Muscle of arm (tissue), 12 donors: ENCODE results near the gene ITPRID1. TPM values are rescaled to one million over a fixed set of nuclear protein-coding genes. Genes with fewer than 3 reads are reported as not detected.

Experiments
- DNase-seq: peaks from one replicate; pipeline ENCODE4 v3.0.0-alpha.2; 2013
- polyA plus RNA-seq, 12 donors: library from polyadenylated mRNA; unstranded; fragments of 120-200 nt; gene quantifications; one replicate each; pipeline ENCODE4 v1.2.1, GENCODE V29; 2013; ENCODE audit not compliant: insufficient read length in 12 of 12

ITPRID1 gene
- polyA plus RNA-seq, 12 donors = 0.40 to 1.7 (median 0.93) TPM; not detected in 2

- peak; percentile 66 for DNase-seq
Measured at GRCh38 chr7:31633894-31634494, 120.1 kb downstream of the ITPRID1 start.

GRCh38 chr7:31640381-31640780 is 126.5 kb downstream of the ITPRID1 start:
- DNase-seq = no peak

GRCh38 chr7:31642681-31643115 is 128.8 kb downstream of the ITPRID1 start:
- no peak for DNase-seq

- no peak for DNase-seq
Measured at GRCh38 chr7:31646942-31647341, 133.1 kb downstream of the ITPRID1 start.

GRCh38 chr7:31647511-31647910 is 133.6 kb downstream of the ITPRID1 start:
- DNase-seq = no peak

GRCh38 chr7:31648288-31648687 is 134.4 kb downstream of the ITPRID1 start:
- no peak for DNase-seq

GRCh38 chr7:31648880-31649279 is 135.0 kb downstream of the ITPRID1 start:
- no peak for DNase-seq

- DNase-seq = no peak
Measured at GRCh38 chr7:31651234-31652062, 137.6 kb downstream of the ITPRID1 start.

GRCh38 chr7:31652063-31652326 is 138.1 kb downstream of the ITPRID1 start:
- no peak for DNase-seq

- DNase-seq = no peak
Measured at GRCh38 chr7:31663072-31663471, 149.2 kb downstream of the ITPRID1 start.

GRCh38 chr7:31664890-31665289 is 151.0 kb downstream of the ITPRID1 start:
- DNase-seq = no peak

GRCh38 chr7:31665546-31665945 is 151.7 kb downstream of the ITPRID1 start:
- no peak for DNase-seq

- DNase-seq = no peak
Measured at GRCh38 chr7:31669461-31669860, 155.6 kb downstream of the ITPRID1 start.

- no peak for DNase-seq
Measured at GRCh38 chr7:31679574-31680305, 165.8 kb downstream of the ITPRID1 start.

- no peak for DNase-seq
Measured at GRCh38 chr7:31683445-31684225, 169.7 kb downstream of the ITPRID1 start.

GRCh38 chr7:31687024-31687748 is 173.3 kb downstream of the ITPRID1 start, which contains the start of gene PPP1R17:
Gene PPP1R17, plus strand, starts transcription at chr7:31687215. Its CDS starts 5,227 bp downstream, at chr7:31692442.
- DNase-seq = no peak

- no peak for DNase-seq
Measured at GRCh38 chr7:31688372-31688771, 174.5 kb downstream of the ITPRID1 start.

- DNase-seq = no peak
Measured at GRCh38 chr7:31688996-31689395, 175.1 kb downstream of the ITPRID1 start.

GRCh38 chr7:31690935-31691334 is 177.0 kb downstream of the ITPRID1 start:
- DNase-seq = no peak

GRCh38 chr7:31692451-31692850 is 178.6 kb downstream of the ITPRID1 start:
- DNase-seq = no peak

GRCh38 chr7:31692871-31693270 is 179.0 kb downstream of the ITPRID1 start:
- no peak for DNase-seq
